ENCODE measurements around the gene ENOX2.

- no peak for TF ChIP-seq EZH2 (IDR thresholded peaks at IDR 0.05; ENCODE audit: borderline replicate concordance, insufficient read depth, low read depth, low read length, poor library complexity, severe bottlenecking)
- no peak for TF ChIP-seq CTCF (IDR thresholded peaks at IDR 0.05)
These were observed 3.8 kb upstream of the ENOX2 start for GRCh38 chrX:130906776-130907175.
